Hindlimb muscle (tissue), 1 donor: ENCODE results near the gene NPTXR. TPM values are rescaled to one million over a fixed set of nuclear protein-coding genes. Genes with fewer than 3 reads are reported as not detected.

Experiments
- DNase-seq: peaks from one replicate; pipeline ENCODE4 v3.0.0-alpha.2; 2013
- polyA plus RNA-seq: library from polyadenylated mRNA; unstranded; fragments of 120-200 nt; gene quantifications from one replicate; pipeline ENCODE4 v1.2.1, GENCODE V29; 2013; ENCODE audit not compliant: insufficient read length

The NPTXR gene
- polyA plus RNA-seq, 1 donor: 4.1 TPM

- DNase-seq: peak; percentile 96
These were observed 49.9 kb downstream of the NPTXR start, which contains the start of gene DNAL4 for GRCh38 chr22:38793721-38794466. Gene DNAL4, minus strand, starts transcription at chr22:38794143. Its CDS starts 11,412 bp downstream, at chr22:38782731.

GRCh38 chr22:38793317-38793716 is 50.5 kb downstream of the NPTXR start:
- no peak for DNase-seq

- DNase-seq: no peak
These were observed 51.0 kb downstream of the NPTXR start for GRCh38 chr22:38792833-38793232.

- DNase-seq: no peak
These were observed 54.2 kb downstream of the NPTXR start for GRCh38 chr22:38789606-38790005.

GRCh38 chr22:38788846-38789245 is 55.0 kb downstream of the NPTXR start:
- no peak for DNase-seq

GRCh38 chr22:38788021-38788816 is 55.6 kb downstream of the NPTXR start:
- peak; percentile 73 for DNase-seq

GRCh38 chr22:38786631-38787030 is 57.2 kb downstream of the NPTXR start:
- no peak for DNase-seq

- no peak for DNase-seq
These were observed 59.0 kb downstream of the NPTXR start for GRCh38 chr22:38784856-38785255.

GRCh38 chr22:38784035-38784434 is 59.8 kb downstream of the NPTXR start:
- DNase-seq: no peak

GRCh38 chr22:38783095-38783615 is 60.7 kb downstream of the NPTXR start:
- DNase-seq: no peak

- no peak for DNase-seq
These were observed 61.3 kb downstream of the NPTXR start for GRCh38 chr22:38782402-38783094.

GRCh38 chr22:38781033-38781432 is 62.8 kb downstream of the NPTXR start:
- no peak for DNase-seq

- no peak for DNase-seq
These were observed 66.6 kb downstream of the NPTXR start for GRCh38 chr22:38777087-38777671.

GRCh38 chr22:38776086-38776485 is 67.7 kb downstream of the NPTXR start:
- no peak for DNase-seq

- DNase-seq: no peak
These were observed 68.2 kb downstream of the NPTXR start for GRCh38 chr22:38775656-38776055.

GRCh38 chr22:38774496-38775166 is 69.2 kb downstream of the NPTXR start:
- no peak for DNase-seq

- no peak for DNase-seq
These were observed 70.4 kb downstream of the NPTXR start for GRCh38 chr22:38773363-38773946.

- no peak for DNase-seq
These were observed 71.3 kb downstream of the NPTXR start for GRCh38 chr22:38772623-38772873.

GRCh38 chr22:38770257-38770949 is 73.4 kb downstream of the NPTXR start:
- DNase-seq: no peak
